NT2/D1 (cell line): ENCODE results near the gene CASP14.
"Not testable (repeated sequence)": the region's sequence is repeated elsewhere in the genome, so short reads cannot be mapped to it uniquely, and the experiment has no call there.

Experiments used
- DNase-seq: peaks from one replicate; pipeline ENCODE4 v3.0.0-alpha.2; 2011; ENCODE audit warnings: low read depth, low spot score
- H3K27me3 ChIP-seq: 2 replicates; pipeline ENCODE4 v1.6.0; 2011; ENCODE audit warnings: mild to moderate bottlenecking; ENCODE audit not compliant: insufficient read length, insufficient read depth
- H3K36me3 ChIP-seq: 2 replicates; pipeline ENCODE4 v1.6.1; 2011; ENCODE audit warnings: mild to moderate bottlenecking, low read length, mixed read lengths; ENCODE audit not compliant: insufficient read depth, insufficient read length
- H3K4me1 ChIP-seq: 2 replicates; pipeline ENCODE4 v1.5.1; 2011; ENCODE audit not compliant: insufficient read depth, insufficient read length
- H3K4me3 ChIP-seq: 2 replicates; pipeline ENCODE4 v1.5.1; 2011; ENCODE audit warnings: low read depth; ENCODE audit not compliant: insufficient read length
- H3K9ac ChIP-seq: 2 replicates; pipeline ENCODE4 v1.6.0; 2011; ENCODE audit warnings: low read depth; ENCODE audit not compliant: insufficient read length
- H3K9me3 ChIP-seq: 2 replicates; pipeline ENCODE4 v1.5.1; 2011; ENCODE audit warnings: mild to moderate bottlenecking, low read length; ENCODE audit not compliant: insufficient read depth
- SUZ12 ChIP-seq: IDR thresholded peaks from 2 replicates; pipeline ENCODE4 v1.6.1; 2011; ENCODE audit not compliant: insufficient read length, insufficient read depth; ENCODE audit errors: extremely low read depth
- YY1 ChIP-seq: IDR thresholded peaks from 2 replicates; pipeline ENCODE4 v1.6.1; 2011; ENCODE audit not compliant: insufficient read length, insufficient read depth
- ZNF274 ChIP-seq: IDR thresholded peaks from 2 replicates; pipeline ENCODE4 v1.6.1; 2011; ENCODE audit warnings: mild to moderate bottlenecking, low read depth, low read length

Gene CASP14

DNA sequence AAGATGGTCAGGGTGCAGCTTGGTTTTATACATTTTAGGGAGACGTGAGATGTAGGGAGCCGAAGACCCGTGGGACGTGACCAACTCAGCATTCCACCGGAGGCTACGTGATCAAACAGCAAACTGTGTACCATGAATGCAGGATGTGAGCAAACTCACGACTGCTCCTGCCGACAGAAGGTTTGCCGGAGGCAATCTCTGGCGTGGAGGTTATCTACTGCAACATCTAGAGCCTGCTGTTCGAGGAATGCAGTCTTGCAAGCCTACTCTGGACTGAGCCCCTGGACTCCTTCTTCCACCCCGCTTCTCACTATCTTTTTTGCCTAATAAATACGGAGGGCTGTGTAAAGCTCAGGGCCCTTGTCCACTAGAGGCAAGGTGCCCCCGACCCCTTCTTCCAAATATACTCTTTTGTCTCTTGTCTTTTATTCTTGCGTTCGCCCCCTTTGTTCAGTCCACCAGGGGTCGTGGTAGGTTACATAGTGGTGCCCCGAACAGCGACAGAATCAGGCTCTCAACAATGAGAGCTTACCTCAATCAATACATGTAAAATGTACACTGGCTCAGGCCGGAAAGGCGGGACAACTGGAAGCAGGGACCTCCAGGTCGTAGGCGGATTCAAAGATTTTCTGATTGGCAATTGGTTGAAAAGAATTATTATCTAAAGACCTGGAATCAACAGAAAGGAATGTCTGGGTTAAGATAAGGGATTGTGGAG, 23.8 kb downstream of the CASP14 start:
- Histone ChIP-seq H3K4me3 (no peak overlapping the region), H3K4me1 (no peaks in the 10 kb centered on the region), H3K36me3 (no peaks in the 10 kb centered on the region), H3K27me3 (no peaks in the 10 kb centered on the region), H3K9me3 (no peaks in the 10 kb centered on the region), H3K9ac (no peak overlapping the region)
- DNase-seq, result no peak
- no peak for TF ChIP-seq SUZ12
- TF ChIP-seq ZNF274, result no peak
- TF ChIP-seq YY1, result no peak

DNA sequence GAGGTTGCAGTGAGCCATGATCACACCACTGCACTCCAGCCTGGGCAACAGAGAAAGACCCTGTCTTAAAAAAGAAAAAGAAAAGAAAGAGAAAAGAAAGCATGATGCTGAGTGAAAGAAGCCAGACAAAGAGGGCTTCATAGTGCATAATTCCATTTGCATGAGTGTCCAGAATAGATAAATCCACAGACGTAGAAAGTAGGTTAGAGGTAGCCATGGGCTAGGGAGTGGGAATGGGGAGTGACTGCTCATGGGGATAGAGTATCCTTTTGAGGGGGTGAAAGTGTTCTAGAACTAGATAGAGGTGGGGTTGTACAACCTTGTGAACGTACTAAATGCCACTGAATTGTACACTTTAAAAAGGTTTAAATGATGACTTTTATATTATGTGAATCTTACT, 25.1 kb downstream of the CASP14 start:
- Histone ChIP-seq H3K36me3 (no peaks in the 10 kb centered on the region), H3K9ac (no peak overlapping the region), H3K4me1 (no peaks in the 10 kb centered on the region), H3K27me3 (no peaks in the 10 kb centered on the region), H3K9me3 (no peaks in the 10 kb centered on the region), H3K4me3 (no peak overlapping the region)
- no peak for DNase-seq
- no peak for TF ChIP-seq SUZ12
- TF ChIP-seq ZNF274, result no peak
- no peak for TF ChIP-seq YY1

DNA sequence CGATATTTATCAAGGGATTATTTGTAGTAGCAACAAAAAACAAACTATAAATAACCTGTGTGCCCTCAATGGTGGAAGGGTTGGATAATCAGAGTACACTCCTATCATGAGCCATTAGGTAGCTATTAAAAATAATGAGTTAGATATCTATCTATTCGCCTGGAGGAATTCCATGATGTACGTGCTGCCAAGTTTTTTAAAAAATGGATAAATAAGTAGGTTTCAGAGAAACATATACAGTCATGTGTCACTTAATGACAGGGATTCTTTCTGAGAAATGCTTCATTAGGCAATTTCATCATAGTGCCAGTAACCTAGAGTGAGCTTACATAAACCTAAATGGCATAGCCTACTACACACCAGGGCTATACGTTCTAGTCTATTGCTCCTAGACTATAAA, 26.5 kb downstream of the CASP14 start:
- Histone ChIP-seq H3K36me3 (no peaks in the 10 kb centered on the region), H3K9ac (no peak overlapping the region), H3K27me3 (no peaks in the 10 kb centered on the region), H3K9me3 (no peaks in the 10 kb centered on the region), H3K4me3 (no peak overlapping the region), H3K4me1 (no peaks in the 10 kb centered on the region)
- no peak for TF ChIP-seq ZNF274
- no peak for TF ChIP-seq YY1
- no peak for TF ChIP-seq SUZ12
- DNase-seq, result no peak

DNA sequence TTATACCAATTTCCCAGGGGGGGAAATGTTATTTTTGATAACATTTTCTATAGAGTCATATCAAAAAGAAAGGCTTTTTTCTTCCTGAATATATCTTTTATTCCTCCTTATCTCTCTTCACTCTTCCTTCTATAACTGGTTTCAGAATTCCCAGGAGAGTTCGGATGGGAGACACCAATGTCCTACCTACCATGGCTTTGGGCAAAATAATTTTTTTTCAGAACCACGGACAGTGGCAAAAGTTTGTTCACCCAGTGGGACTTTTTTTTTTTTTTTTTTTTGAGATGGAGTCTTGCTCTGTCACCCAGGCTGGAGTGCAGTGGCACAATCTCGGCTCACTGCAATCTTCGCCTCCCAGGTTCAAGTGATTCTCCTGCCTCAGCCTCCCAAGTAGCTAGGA, 30.7 kb downstream of the CASP14 start:
- not testable (repeated sequence) for H3K9me3 ChIP-seq, H3K9ac ChIP-seq, H3K4me3 ChIP-seq, H3K4me1 ChIP-seq, H3K27me3 ChIP-seq, DNase-seq, H3K36me3 ChIP-seq

DNA sequence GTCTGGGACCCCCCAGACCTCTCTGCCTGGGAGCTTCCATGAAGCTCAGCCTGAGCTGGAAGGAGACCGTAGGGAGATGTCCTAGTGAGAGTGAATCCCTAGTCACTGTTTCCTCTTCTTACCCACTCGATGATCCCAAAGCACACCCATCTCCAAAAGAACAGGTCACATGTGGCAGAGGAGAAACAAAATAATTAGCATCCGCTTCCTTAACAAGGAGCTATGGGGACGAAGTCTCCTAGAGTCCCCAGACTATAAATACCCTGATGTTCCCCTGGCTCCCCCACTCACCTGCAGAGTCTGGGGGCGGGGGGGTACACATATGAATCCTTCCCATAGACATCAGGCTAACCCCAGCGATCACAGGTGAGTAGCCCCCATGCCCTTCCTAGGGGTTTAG, 32.6 kb downstream of the CASP14 start, which contains the start of gene OR1I1:
Gene OR1I1, plus strand, starts transcription at position 301 of the 400 bp plus-strand sequence. CDS start 4,855 bp downstream, outside the sequence.
- H3K27me3 ChIP-seq, result no peaks in the 10 kb centered on the region
- no peak for DNase-seq
- TF ChIP-seq YY1 (no peak), SUZ12 (no peak), ZNF274 (no peak)

DNA sequence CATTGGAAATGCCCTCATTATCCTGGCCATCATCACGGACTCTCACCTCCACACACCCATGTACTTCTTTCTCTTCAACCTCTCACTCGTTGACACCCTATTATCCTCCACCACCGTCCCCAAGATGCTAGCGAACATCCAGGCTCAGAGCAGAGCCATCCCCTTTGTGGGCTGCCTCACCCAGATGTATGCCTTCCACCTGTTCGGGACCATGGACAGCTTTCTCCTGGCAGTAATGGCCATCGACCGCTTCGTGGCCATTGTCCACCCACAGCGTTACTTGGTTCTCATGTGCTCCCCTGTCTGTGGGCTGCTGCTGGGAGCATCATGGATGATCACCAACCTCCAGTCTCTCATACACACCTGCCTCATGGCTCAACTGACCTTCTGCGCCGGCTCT, 37.9 kb downstream of the CASP14 start:
- Histone ChIP-seq H3K4me1 (no peaks in the 10 kb centered on the region), H3K9ac (no peak overlapping the region), H3K9me3 (no peaks in the 10 kb centered on the region), H3K27me3 (peaks cover 2% of the 10 kb centered on the region), H3K36me3 (no peaks in the 10 kb centered on the region), H3K4me3 (no peak overlapping the region)
- no peak for DNase-seq
- TF ChIP-seq YY1 (no peak), ZNF274 (no peak), SUZ12 (no peak)

More for the DNA sequence above, 32.6 kb downstream of the CASP14 start, which contains the start of gene OR1I1:
- no peak within 1 kb of the TSS for H3K9ac ChIP-seq
- no peaks in the 10 kb centered on the region for H3K9me3 ChIP-seq
- H3K4me1 ChIP-seq, result no peaks in the 10 kb centered on the region
- no peaks in the 10 kb centered on the region for H3K36me3 ChIP-seq
- H3K4me3 ChIP-seq, result no peak within 1 kb of the TSS

DNA sequence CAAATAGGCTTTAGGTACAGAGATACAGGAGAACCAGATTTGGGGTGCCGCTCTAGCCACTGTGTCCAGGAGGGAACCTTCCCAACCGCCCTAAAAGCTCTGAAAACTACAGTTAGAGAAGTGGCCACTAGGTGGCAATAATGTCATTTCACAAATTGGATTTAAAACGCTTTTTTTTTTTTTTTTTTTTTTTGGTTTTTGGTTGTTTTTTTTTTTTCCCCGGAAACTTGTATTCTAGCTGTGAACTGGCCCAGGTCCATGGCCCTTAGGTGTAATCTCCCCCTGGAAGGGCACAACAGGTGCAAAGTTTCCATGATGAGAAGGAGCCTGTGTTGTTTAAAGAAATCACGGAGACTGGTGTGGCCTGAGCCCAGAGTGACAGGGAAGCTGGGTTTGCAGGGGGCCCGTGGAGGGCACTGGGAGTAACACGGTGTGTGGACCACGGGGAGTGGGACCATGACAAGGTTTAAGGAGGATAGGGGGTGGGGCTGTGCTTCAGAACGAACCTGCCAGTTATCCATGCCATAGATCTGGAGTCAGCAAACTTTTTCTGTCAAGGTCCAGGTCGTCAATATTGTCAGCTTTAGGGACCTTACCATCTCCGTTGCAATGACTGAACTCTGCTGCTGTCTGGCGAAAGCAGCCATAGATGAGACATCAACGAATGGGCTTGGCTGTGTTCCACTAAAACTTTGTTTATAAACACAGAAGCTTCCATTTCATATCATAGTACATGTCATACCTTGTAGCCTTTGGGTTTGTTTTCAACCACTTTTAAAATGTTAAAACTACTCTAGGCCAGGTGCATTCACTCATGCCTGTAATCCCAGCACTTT, 42.9 kb downstream of the CASP14 start:
- Histone ChIP-seq H3K9ac (no peak overlapping the region), H3K9me3 (no peaks in the 10 kb centered on the region), H3K36me3 (no peaks in the 10 kb centered on the region), H3K4me1 (no peaks in the 10 kb centered on the region), H3K27me3 (peaks cover under 1% of the 10 kb centered on the region), H3K4me3 (no peak overlapping the region)
- TF ChIP-seq YY1, result no peak
- no peak for TF ChIP-seq ZNF274
- no peak for TF ChIP-seq SUZ12
- DNase-seq, result peak; percentile 78
